ENCODE results near the gene BTAF1. TPM values are rescaled to one million over a fixed set of nuclear protein-coding genes. Genes with fewer than 3 reads are reported as not detected.

BTAF1 gene
- total and polyA plus RNA-seq, 10 of the 15 experiments (the other 5 are each of a cell fraction or from before 2014, with no cell fraction given): 11.8 to 157 (median 55.5) TPM

DNA sequence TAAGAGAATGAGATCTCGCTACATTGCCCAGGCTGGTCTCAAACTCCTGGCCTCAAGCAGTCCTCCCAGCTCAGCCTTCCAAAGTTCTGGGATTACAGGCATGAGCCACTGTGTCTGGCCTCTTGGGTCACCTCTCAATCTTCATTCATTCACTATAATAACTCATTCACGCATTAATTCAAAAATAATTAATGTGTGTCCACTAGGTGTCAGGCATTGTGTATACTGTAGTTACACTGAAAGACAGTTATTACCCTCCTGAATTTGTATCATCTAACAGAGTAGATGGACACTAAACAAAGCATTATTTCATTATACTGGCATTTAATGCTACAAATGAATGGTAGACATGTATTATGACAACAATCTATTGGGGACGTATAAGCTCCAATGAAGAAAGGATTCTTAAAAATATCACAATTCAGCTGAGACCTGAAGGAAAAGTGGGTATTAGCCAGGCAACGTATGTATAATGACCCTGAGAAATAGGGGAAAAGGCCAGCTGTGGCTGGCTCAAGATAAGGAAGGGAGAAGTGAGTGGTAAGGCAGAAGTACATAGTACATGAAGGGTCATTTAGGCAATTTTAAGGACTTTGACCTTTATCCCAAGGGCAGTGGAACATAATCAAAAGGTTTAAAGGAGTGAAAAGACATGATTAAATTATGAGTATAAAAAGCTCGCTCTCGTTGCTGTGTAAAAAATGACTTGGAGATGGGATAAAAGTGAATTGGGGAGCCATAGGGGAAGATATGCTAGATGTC lies 150.7 kb downstream of the BTAF1 start (continued):
- TF ChIP-seq, protein P1, sequence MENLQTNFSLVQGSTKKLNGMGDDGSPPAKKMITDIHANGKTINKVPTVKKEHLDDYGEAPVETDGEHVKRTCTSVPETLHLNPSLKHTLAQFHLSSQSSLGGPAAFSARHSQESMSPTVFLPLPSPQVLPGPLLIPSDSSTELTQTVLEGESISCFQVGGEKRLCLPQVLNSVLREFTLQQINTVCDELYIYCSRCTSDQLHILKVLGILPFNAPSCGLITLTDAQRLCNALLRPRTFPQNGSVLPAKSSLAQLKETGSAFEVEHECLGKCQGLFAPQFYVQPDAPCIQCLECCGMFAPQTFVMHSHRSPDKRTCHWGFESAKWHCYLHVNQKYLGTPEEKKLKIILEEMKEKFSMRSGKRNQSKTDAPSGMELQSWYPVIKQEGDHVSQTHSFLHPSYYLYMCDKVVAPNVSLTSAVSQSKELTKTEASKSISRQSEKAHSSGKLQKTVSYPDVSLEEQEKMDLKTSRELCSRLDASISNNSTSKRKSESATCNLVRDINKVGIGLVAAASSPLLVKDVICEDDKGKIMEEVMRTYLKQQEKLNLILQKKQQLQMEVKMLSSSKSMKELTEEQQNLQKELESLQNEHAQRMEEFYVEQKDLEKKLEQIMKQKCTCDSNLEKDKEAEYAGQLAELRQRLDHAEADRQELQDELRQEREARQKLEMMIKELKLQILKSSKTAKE (IDR thresholded peaks at IDR 0.05; ENCODE audit: low read depth, poor library complexity, severe bottlenecking): no peak
- TF ChIP-seq NFIC (IDR thresholded peaks at IDR 0.05; ENCODE audit: low read depth, low read length): no peak
- TF ChIP-seq, protein P2, sequence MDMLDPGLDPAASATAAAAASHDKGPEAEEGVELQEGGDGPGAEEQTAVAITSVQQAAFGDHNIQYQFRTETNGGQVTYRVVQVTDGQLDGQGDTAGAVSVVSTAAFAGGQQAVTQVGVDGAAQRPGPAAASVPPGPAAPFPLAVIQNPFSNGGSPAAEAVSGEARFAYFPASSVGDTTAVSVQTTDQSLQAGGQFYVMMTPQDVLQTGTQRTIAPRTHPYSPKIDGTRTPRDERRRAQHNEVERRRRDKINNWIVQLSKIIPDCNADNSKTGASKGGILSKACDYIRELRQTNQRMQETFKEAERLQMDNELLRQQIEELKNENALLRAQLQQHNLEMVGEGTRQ (IDR thresholded peaks at IDR 0.05; ENCODE audit: borderline replicate concordance, low read depth, low read length): no peak
- TF ChIP-seq CHD2 (IDR thresholded peaks at IDR 0.05; ENCODE audit: borderline replicate concordance, low read depth, low read length): no peak

DNA sequence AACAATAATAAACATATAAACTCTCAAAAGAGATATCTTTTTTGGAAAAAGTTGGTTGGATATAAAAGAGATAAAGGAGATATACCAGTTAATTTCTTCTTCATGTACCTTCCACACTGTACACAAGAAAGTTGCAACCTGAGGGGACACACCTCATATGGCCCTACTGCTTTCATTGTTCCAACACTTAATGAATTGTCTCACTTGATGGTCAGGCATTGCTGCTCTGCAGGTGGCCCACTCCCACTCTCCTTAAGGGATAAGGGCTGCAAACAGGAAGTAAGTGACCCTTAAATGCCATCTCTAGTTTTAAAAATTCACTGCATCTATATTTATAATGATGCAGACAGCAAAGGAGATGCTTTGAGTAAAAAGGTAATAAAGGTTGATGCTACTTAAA lies 152.3 kb downstream of the BTAF1 start:
- CTCF ChIA-PET: interaction anchor here (0.8 kb wide), 1 partner anchor 29 kb away, joined by 3 read pairs; no protein-coding TSS in a partner anchor
- Histone ChIP-seq H4K20me1 (ENCODE audit: control insufficient read depth, insufficient read depth) (no peaks in the 10 kb centered on the region), H3K27me3 (replicated peaks in 1 of 2; ENCODE audit: control insufficient read depth in 2 of 2, insufficient read depth in 2 of 2, low read length in 1 of 2) (no peaks in the 10 kb centered on the region), H3K4me2 (ENCODE audit: control insufficient read depth, insufficient read depth) (no peak overlapping the region), H3K4me1 (ENCODE audit: control insufficient read depth, insufficient read depth, low read length) (no peaks in the 10 kb centered on the region), H2AFZ (ENCODE audit: control insufficient read depth, low read depth, low read length) (no peak overlapping the region), H3K9ac (ENCODE audit: control insufficient read depth, insufficient read depth, low read length) (no peak overlapping the region), H3K79me2 (ENCODE audit: control insufficient read depth, insufficient read depth, low read length) (no peaks in the 10 kb centered on the region), H3K4me3 (no peak overlapping the region), H3K9me3 (replicated peaks; ENCODE audit: control insufficient read depth, insufficient read depth, low read length) (no peaks in the 10 kb centered on the region), H3K36me3 (ENCODE audit: control insufficient read depth in 2 of 2, insufficient read depth in 2 of 2, low read length in 1 of 2) (no peaks in the 10 kb centered on the region; a peak in 1 of 4 replicates), H3K27ac (ENCODE audit: control insufficient read depth, insufficient read depth) (no peak overlapping the region)
- DNase-seq (ENCODE audit: low read depth, low spot score) (no peak), ATAC-seq (no peak), FAIRE-seq (no peak)
- RAD21 ChIA-PET (ENCODE audit: unreplicated experiment): interaction anchor here (1.0 kb wide), 1 partner anchor 12 kb away, joined by 3 read pairs; no protein-coding TSS in a partner anchor
- POLR2A ChIA-PET: no interaction called here
- BruUV-seq (replicated peaks): no TSS peak
- SMC1A ChIA-PET (ENCODE audit: uncharacterized antibody, unreplicated experiment): interaction anchor here (1.5 kb wide), 1 partner anchor 21 kb away, joined by 4 read pairs; no protein-coding TSS in a partner anchor
- intact Hi-C loops (cut with micrococcal nuclease; ENCODE audit: unreplicated experiment) (no loop called here), in situ Hi-C loops (cut with MboI) (no loop called here)
- TF ChIP-seq TCF12 (IDR thresholded peaks at IDR 0.05; ENCODE audit: low read depth, low read length): no peak
- TF ChIP-seq FOS (IDR thresholded peaks at IDR 0.05; ENCODE audit: borderline replicate concordance, extremely low read depth, insufficient read length): no peak
- TF ChIP-seq, protein P3, sequence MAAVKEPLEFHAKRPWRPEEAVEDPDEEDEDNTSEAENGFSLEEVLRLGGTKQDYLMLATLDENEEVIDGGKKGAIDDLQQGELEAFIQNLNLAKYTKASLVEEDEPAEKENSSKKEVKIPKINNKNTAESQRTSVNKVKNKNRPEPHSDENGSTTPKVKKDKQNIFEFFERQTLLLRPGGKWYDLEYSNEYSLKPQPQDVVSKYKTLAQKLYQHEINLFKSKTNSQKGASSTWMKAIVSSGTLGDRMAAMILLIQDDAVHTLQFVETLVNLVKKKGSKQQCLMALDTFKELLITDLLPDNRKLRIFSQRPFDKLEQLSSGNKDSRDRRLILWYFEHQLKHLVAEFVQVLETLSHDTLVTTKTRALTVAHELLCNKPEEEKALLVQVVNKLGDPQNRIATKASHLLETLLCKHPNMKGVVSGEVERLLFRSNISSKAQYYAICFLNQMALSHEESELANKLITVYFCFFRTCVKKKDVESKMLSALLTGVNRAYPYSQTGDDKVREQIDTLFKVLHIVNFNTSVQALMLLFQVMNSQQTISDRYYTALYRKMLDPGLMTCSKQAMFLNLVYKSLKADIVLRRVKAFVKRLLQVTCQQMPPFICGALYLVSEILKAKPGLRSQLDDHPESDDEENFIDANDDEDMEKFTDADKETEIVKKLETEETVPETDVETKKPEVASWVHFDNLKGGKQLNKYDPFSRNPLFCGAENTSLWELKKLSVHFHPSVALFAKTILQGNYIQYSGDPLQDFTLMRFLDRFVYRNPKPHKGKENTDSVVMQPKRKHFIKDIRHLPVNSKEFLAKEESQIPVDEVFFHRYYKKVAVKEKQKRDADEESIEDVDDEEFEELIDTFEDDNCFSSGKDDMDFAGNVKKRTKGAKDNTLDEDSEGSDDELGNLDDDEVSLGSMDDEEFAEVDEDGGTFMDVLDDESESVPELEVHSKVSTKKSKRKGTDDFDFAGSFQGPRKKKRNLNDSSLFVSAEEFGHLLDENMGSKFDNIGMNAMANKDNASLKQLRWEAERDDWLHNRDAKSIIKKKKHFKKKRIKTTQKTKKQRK (IDR thresholded peaks at IDR 0.05; ENCODE audit: low read depth, low read length): no peak
- no peak for TF ChIP-seq POLR2AphosphoS2 (IDR thresholded peaks at IDR 0.05; ENCODE audit: low read depth, low read length)
- TF ChIP-seq KLF5 (IDR thresholded peaks at IDR 0.05; ENCODE audit: partially characterized antibody): no peak
- TF ChIP-seq, protein P4, sequence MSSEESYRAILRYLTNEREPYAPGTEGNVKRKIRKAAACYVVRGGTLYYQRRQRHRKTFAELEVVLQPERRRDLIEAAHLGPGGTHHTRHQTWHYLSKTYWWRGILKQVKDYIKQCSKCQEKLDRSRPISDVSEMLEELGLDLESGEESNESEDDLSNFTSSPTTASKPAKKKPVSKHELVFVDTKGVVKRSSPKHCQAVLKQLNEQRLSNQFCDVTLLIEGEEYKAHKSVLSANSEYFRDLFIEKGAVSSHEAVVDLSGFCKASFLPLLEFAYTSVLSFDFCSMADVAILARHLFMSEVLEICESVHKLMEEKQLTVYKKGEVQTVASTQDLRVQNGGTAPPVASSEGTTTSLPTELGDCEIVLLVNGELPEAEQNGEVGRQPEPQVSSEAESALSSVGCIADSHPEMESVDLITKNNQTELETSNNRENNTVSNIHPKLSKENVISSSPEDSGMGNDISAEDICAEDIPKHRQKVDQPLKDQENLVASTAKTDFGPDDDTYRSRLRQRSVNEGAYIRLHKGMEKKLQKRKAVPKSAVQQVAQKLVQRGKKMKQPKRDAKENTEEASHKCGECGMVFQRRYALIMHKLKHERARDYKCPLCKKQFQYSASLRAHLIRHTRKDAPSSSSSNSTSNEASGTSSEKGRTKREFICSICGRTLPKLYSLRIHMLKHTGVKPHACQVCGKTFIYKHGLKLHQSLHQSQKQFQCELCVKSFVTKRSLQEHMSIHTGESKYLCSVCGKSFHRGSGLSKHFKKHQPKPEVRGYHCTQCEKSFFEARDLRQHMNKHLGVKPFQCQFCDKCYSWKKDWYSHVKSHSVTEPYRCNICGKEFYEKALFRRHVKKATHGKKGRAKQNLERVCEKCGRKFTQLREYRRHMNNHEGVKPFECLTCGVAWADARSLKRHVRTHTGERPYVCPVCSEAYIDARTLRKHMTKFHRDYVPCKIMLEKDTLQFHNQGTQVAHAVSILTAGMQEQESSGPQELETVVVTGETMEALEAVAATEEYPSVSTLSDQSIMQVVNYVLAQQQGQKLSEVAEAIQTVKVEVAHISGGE (CRISPR knock-in tag; IDR thresholded peaks at IDR 0.05): no peak
- no peak for TF ChIP-seq TBL1XR1 (IDR thresholded peaks at IDR 0.05; ENCODE audit: low read depth, low read length)

All from GM12878 (cell line).